ENCODE data around the gene CLEC1B. TPM values are rescaled to one million over a fixed set of nuclear protein-coding genes. Genes with fewer than 3 reads are reported as not detected.

The CLEC1B gene
- total and polyA plus RNA-seq, 8 donors: 0.92 TPM; not detected in 7

DNA sequence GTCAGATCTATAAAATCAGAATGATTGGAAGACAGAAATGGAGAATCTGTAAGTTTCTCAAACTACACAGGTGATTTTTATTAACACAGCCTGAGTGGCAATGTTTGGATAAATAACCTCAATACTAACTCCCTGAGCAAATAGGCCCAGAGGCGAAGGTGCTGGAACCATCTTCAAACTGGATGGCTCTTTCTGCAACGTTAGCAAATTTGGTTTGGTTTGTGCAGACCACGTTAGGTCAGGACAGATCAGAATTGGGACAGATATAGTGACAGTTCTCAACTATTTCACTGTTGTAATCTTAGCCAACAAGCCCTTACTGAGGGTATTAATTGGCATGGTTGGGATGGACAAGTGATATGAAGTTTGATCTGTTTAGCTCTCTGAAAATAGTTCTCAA lies 22.4 kb upstream of the CLEC1B start:
- intact Hi-C loops (cut with DNase I; ENCODE audit: low total_unique reads): no loop called here
- no peak for DNase-seq
- Histone ChIP-seq H3K27me3 (no peaks in the 10 kb centered on the region), H3K9me3 (no peaks in the 10 kb centered on the region), H3K36me3 (no peaks in the 10 kb centered on the region), H3K27ac (no peak overlapping the region), H3K4me3 (no peak overlapping the region), H3K4me1 (peaks cover 0 to 11% (median 2%) of the 10 kb centered on the region in 4 donors)
- TF ChIP-seq POLR2A (IDR thresholded peaks at IDR 0.05) (no peak), POLR2AphosphoS5 (IDR thresholded peaks at IDR 0.05) (no peak), EP300 (IDR thresholded peaks at IDR 0.05) (no peak)
- TF ChIP-seq, protein P1, sequence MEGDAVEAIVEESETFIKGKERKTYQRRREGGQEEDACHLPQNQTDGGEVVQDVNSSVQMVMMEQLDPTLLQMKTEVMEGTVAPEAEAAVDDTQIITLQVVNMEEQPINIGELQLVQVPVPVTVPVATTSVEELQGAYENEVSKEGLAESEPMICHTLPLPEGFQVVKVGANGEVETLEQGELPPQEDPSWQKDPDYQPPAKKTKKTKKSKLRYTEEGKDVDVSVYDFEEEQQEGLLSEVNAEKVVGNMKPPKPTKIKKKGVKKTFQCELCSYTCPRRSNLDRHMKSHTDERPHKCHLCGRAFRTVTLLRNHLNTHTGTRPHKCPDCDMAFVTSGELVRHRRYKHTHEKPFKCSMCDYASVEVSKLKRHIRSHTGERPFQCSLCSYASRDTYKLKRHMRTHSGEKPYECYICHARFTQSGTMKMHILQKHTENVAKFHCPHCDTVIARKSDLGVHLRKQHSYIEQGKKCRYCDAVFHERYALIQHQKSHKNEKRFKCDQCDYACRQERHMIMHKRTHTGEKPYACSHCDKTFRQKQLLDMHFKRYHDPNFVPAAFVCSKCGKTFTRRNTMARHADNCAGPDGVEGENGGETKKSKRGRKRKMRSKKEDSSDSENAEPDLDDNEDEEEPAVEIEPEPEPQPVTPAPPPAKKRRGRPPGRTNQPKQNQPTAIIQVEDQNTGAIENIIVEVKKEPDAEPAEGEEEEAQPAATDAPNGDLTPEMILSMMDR (IDR thresholded peaks at IDR 0.05): no peak
- 53 to 83% (median 77%) methylated on average over 3 of the region's 3 CpGs for WGBS, 5 donors

DNA sequence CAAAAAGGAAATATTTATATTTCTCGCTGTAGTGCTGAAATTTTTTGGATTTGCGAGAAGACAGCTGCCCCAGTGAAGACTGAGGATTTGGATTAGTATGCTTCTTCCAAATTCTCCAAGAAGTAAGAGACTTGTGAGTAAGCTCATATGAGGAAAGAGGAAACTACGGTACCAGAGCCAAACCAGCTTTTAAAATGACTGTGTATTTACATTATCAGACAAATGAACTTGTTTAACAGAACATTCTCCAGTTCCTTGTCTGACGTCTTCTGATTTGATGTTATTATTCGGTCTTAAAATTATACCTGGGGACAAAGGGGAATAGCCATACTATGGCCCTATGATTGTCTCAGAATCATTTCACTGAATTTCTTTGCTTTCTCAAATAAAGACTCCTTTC lies 19.5 kb upstream of the CLEC1B start:
- Histone ChIP-seq H3K27ac (peak overlapping the region in 3 of 5 donors; percentile 24 to 60 (median 54)), H3K27me3 (no peaks in the 10 kb centered on the region), H3K36me3 (no peaks in the 10 kb centered on the region), H3K4me3 (no peak overlapping the region), H3K9me3 (no peaks in the 10 kb centered on the region), H3K4me1 (peaks cover 0 to 11% (median 2%) of the 10 kb centered on the region in 4 donors)
- peak in 1 of 2 donors; percentile 57 for DNase-seq
- TF ChIP-seq POLR2AphosphoS5 (IDR thresholded peaks at IDR 0.05): peak in 2 of 3 donors; percentile 44 to 62
- no peak for TF ChIP-seq POLR2A (IDR thresholded peaks at IDR 0.05)
- TF ChIP-seq, protein P1 (IDR thresholded peaks at IDR 0.05): no peak
- 27 to 46% (median 40%) methylated on average over 5 of the region's 5 CpGs for WGBS, 5 donors
- intact Hi-C loops (cut with DNase I; ENCODE audit: low total_unique reads): no loop called here

DNA sequence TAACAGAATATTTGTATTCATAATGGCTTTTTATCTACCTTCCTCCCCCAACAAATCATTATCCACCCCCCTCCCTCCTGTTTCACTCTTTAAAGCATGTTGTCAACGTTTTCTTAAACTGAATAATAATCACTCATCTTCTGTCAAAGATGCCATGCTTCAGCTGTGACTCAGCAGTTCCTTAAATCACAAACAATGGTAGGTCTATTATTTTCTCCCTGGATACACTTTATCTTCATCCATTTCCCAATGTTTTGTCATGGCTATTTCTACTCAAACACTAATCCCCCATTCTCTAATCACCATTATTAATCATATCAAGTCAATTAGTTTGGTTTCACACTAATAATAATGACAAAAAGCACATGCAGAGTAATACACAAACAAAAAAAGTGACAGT lies 18.0 kb upstream of the CLEC1B start:
- DNase-seq: no peak
- WGBS, 5 donors: 3 to 15% (median 5%) methylated on average over 1 of the region's 1 CpG
- intact Hi-C loops (cut with DNase I; ENCODE audit: low total_unique reads): no loop called here

DNA sequence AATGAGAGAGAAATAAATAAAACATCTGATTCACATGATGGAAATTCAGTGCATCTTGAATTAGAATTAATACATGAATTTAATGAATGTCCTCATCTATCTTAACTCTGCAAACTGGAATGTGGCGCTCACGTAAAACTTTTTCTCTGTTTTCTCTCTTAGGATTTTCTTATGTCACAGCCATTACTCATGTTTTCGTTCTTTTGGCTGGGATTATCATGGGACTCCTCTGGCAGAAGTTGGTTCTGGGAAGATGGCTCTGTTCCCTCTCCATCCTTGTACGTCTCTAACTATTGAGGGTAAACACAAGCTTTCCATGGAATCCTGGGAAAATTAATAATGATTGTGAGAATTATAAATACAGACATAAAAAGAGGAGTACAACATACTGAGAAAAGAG lies 16.5 kb upstream of the CLEC1B start:
- H3K27ac ChIP-seq: no peak overlapping the region
- H3K27me3 ChIP-seq: no peaks in the 10 kb centered on the region
- no peak for DNase-seq
- intact Hi-C loops (cut with DNase I; ENCODE audit: low total_unique reads): no loop called here
- no peak overlapping the region for H3K4me3 ChIP-seq
- TF ChIP-seq, protein P1 (IDR thresholded peaks at IDR 0.05): no peak
- TF ChIP-seq POLR2AphosphoS5 (IDR thresholded peaks at IDR 0.05) (no peak), EP300 (IDR thresholded peaks at IDR 0.05) (no peak), POLR2A (IDR thresholded peaks at IDR 0.05) (no peak)
- H3K36me3 ChIP-seq: no peaks in the 10 kb centered on the region
- peaks cover 0 to 11% (median 2%) of the 10 kb centered on the region in 4 donors for H3K4me1 ChIP-seq
- H3K9me3 ChIP-seq: no peaks in the 10 kb centered on the region
- WGBS, 5 donors: 73 to 85% (median 80%) methylated on average over 4 of the region's 4 CpGs

More for the DNA sequence above, 18.0 kb upstream of the CLEC1B start:
- TF ChIP-seq, protein P1 (IDR thresholded peaks at IDR 0.05): no peak
- TF ChIP-seq POLR2AphosphoS5 (IDR thresholded peaks at IDR 0.05): no peak
- TF ChIP-seq POLR2A (IDR thresholded peaks at IDR 0.05): no peak
- no peak for TF ChIP-seq EP300 (IDR thresholded peaks at IDR 0.05)
- no peaks in the 10 kb centered on the region for H3K9me3 ChIP-seq
- no peaks in the 10 kb centered on the region for H3K27me3 ChIP-seq
- H3K27ac ChIP-seq: no peak overlapping the region
- H3K4me1 ChIP-seq: peaks cover 0 to 11% (median 2%) of the 10 kb centered on the region in 4 donors
- no peak overlapping the region for H3K4me3 ChIP-seq
- H3K36me3 ChIP-seq: no peaks in the 10 kb centered on the region
